Putamen (tissue), 1 donor: ENCODE results near the gene ZNF674.

Source experiments
- DNase-seq: peaks from one replicate; pipeline ENCODE4 v3.0.0-alpha.2; 2016; ENCODE audit warnings: low spot score

ZNF674 gene

GRCh38 chrX:46545111-46546005, at the start of gene ZNF674:
ZNF674 (minus strand) TSS chrX:46545421; CDS start chrX:46542087, 3,334 bp downstream.
- peak; percentile 89 for DNase-seq

DNA sequence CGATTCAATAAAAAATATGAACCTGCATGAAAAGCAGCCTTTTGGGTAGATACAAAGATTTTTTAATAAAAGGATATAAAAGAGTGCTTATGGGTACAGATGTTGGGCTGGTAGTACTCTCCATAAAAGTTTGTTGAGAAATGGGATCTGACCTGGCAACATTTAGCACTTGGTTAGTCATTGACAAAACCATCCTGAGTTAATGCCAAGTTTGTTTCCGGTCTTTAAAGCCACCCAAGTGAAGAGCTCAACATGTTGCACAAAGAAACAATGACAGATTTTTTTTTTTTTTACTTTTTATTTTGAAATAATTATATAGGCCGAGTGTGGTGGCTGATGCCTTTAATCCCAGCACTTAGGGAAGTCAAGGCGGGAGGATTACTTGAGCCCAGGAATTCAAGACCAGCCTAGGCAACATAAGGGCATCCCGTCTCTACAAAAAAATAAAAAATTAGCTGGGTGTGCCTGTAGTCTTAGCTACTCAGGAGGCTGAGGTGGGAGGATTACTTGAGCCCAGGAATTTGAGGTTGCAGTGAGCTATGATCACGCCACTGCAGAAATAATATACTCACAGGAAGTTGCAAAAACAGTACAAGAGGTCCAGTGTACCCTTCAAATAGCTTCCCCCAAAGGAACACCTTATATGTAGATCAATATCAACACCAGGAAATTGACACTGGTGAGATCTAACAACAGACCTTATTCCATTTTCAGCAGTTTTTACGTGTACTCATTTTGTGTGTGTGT, 44.9 kb upstream of the ZNF674 start:
- no peak for DNase-seq

GRCh38 chrX:46588263-46588662, 43.0 kb upstream of the ZNF674 start:
- no peak for DNase-seq

DNA sequence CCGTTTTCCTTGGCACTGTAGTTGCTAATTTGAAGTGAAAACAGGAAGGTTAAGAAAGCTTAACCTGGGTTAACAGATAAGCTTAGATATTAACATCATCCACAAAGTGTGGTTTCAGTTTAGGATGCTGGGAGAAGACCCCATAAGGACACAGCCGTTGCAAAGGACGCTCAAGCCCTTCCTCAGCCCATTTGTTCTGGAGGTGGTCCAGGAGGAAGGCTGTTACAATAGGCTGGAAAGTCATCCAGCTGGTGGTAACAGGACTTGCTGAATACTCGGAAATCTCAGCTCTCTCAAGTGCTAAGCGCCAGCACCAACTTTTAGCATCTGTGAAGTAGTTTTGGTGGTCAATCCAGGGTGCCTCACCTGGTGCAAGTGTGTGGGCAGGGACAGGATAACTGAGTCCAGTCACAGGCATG, 42.5 kb upstream of the ZNF674 start:
- no peak for DNase-seq

DNA sequence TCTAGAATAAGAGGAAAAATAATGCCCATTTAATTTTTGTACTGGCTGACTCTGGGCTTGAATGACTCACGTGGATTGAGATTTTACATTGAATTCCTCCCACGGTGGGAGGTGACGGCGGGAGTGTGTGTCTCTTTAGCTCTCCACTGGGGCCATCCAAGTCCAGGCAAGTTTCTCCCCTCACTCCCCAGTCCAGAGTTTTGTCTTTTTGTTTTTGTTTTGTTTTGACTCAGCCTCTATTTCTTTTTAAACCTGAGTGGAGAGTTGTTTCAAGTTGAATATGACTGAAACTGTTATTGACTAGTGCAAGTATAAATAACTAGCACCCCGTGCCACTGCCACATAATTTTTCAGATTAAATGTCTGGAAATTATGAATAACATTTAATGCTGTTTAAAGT, 41.9 kb upstream of the ZNF674 start:
- no peak for DNase-seq

DNA sequence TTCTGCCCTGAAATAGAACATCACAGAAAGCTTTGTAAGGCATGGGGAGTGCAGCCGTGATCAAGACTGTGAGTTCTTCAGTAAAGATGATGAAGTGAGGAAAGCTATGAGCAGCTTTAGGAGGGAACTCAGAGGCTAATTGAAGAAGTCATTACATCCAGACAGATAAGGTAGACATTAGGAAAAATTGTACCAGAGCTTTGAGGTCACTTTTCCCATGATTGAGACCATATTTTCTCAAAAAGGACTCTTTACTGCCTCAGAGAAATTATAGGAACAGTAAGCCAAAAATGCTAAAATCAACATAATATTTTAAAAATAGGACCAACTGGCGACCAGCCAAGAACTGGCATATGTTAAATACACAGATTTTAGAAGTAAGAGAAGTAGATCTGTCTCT, 39.5 kb upstream of the ZNF674 start:
- no peak for DNase-seq

- DNase-seq = no peak
Observed at GRCh38 chrX:46582966-46583365, 37.7 kb upstream of the ZNF674 start.

DNA sequence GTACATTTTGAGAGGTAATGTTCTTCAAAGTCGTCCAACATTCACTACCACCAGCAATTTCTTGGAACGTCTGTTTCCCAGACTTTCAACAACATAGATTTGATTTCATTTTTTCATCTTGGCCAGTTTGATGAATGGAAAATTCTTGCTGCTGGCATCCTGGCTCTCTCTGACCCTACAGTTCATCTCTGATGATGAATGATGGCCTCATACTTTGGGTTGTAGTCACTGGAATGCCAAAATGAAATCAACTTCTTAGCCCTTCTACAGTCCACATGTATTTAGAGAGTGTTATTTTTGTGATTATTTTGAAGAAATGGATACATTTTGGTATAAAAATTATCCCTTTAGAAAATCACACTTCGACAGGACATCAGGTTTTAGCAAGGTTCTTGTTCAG, 37.1 kb upstream of the ZNF674 start:
- no peak for DNase-seq

DNA sequence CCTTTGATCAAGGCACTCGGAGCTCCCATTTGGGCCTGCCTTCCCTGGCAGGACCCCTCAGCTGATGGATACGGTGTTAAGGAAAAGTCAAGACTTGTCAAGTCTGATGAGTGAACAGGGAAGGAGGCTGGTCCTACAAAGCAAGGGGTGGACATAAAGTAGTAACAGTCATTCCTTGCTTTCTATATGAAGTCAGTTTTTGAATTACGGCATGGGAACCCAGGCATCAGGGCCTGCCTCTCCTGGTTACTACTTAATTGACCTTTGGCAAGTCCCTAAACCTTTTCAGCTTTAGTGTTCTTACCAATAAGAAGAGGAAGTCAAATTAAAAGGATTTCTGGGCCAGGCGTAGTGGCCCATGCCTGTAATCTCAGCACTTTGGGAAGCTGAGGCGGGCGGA, 35.4 kb upstream of the ZNF674 start:
- no peak for DNase-seq

GRCh38 chrX:46579250-46579649, 34.0 kb upstream of the ZNF674 start:
- DNase-seq = no peak

DNA sequence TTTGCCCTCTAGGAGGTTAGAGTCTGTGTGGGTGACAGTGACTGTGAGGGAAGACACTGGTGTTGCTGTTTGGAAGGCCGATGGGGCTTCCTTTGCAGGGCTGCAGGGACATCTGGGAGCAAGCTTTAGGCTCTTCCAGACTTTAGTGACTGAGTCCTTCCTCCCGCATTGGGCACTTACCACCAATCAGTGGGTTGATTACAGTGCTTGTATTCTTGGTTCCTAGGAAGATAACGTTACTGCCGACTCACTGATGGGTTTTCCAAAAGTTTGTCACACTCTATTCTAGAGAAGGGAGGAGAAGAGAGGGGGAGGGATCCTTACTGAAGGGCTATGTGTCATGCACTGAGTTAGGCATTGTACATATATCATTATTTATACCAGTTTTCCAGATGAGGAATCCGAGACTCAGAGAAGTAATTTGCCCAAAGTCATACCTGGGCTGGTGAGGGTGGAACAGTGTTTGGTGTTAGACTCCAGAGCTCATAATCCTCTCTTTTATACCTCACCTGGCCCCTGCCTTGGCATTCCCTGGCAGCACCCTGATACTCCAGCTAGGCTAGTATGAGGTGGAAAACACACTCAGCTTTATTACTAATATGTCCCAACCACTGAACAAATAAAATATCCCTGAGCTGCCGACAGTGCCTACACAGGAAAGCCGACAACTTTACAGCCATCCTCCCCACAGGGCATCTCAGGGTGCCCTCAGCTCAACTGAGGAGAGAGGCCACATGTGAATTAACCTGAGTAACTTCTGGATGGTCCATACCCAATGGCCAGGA, 32.2 kb upstream of the ZNF674 start:
- no peak for DNase-seq

- DNase-seq = no peak
Observed at GRCh38 chrX:46576458-46576857, 31.2 kb upstream of the ZNF674 start.

DNA sequence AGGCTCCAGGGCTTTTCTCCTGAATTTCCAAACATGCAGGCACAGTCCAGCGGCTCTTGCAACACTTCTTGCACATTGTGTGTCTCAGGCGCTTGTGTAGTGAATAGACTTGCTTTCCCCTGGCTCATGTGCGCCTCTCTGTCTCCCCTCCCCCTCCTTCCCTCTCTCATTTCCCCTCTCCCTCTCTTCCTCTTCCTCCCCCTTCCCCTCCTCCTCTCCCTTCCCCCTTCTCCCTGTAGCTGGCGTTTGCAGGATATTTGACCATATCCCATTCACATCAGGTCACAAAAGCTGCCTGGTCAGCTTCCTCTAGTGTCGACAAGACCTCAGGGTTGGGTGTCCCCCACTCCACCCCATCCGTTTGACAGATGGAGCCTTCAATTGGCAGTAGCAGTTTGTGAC, 30.8 kb upstream of the ZNF674 start:
- no peak for DNase-seq

- no peak for DNase-seq
Observed at GRCh38 chrX:46575586-46575985, 30.4 kb upstream of the ZNF674 start.

DNA sequence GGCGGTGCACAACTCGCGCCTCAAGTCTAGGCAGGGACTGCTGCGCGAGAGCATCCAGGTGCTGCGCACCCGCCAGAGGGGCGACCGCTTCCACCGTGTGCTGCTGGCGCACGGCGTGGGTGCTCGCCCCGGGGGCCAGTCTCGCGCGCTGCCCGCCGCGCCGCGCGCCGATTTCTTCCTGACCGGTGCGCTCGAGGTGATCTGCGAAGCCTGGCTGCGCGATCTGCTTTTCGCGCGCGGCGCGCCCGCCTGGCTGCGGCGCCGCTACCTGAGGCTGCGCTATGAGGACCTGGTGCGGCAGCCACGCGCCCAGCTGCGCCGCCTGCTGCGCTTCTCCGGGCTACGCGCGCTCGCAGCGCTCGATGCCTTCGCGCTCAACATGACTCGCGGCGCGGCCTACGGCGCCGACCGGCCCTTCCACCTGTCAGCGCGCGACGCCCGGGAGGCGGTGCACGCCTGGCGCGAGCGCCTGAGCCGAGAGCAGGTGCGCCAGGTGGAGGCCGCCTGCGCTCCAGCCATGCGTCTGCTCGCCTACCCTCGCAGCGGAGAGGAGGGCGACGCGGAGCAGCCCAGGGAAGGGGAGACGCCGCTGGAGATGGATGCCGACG, 29.7 kb upstream of the ZNF674 start:
- DNase-seq = no peak

DNA sequence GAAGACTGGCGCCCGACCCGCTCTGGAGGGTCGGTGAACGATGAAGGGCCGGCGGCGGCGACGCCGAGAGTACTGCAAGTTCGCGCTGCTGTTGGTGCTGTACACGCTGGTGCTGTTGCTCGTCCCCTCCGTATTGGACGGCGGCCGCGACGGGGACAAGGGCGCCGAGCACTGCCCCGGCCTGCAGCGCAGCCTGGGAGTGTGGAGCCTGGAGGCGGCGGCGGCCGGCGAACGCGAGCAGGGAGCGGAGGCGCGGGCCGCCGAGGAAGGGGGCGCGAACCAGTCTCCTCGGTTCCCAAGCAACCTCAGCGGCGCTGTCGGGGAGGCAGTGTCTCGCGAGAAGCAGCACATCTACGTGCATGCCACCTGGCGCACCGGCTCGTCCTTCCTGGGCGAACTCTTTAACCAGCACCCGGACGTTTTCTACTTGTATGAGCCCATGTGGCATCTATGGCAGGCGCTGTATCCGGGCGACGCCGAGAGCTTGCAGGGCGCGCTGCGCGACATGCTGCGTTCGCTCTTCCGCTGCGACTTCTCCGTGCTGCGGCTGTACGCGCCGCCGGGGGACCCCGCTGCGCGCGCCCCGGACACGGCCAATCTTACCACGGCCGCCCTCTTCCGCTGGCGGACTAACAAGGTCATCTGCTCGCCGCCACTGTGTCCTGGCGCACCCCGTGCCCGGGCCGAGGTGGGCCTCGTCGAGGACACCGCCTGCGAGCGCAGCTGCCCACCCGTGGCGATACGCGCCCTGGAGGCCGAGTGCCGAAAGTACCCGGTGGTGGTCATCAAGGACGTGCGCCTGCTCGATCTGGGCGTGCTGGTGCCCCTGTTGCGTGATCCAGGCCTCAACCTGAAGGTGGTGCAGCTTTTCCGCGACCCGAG, 28.9 kb upstream of the ZNF674 start:
- DNase-seq = no peak

- DNase-seq = no peak
Observed at GRCh38 chrX:46573331-46573891, 28.2 kb upstream of the ZNF674 start, which contains the start of gene CHST7. CHST7 (plus strand) TSS chrX:46573765; CDS start chrX:46573932, 167 bp downstream.

DNA sequence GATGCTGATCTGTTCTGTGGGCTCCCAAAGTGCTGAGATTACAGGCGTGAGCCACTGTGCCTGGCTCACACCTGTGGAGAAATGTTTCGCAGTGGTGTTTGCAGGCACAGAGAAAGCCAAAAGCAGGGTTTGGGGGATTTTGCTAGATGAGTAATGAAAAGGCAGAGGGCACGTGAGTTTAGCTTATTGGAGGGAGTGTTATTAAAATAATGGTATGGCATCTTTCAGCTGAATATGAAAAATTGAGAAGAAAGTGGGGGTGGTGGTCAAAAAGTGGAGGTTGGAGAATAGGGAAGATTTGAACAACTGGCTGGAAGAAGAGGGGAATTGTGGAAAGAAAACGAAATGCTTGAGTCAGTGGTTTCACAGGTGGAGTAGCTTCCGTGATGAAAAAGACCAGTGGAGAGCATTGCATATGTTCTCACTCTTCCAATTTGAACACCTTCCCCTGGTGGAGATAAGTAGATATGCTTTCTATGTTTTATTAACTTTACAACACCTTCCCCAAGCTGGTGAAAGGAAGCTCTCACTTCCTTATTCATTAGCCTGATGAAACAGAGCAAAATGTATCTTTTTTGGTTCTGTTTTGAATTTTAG, 27.2 kb upstream of the ZNF674 start:
- DNase-seq = no peak

DNA sequence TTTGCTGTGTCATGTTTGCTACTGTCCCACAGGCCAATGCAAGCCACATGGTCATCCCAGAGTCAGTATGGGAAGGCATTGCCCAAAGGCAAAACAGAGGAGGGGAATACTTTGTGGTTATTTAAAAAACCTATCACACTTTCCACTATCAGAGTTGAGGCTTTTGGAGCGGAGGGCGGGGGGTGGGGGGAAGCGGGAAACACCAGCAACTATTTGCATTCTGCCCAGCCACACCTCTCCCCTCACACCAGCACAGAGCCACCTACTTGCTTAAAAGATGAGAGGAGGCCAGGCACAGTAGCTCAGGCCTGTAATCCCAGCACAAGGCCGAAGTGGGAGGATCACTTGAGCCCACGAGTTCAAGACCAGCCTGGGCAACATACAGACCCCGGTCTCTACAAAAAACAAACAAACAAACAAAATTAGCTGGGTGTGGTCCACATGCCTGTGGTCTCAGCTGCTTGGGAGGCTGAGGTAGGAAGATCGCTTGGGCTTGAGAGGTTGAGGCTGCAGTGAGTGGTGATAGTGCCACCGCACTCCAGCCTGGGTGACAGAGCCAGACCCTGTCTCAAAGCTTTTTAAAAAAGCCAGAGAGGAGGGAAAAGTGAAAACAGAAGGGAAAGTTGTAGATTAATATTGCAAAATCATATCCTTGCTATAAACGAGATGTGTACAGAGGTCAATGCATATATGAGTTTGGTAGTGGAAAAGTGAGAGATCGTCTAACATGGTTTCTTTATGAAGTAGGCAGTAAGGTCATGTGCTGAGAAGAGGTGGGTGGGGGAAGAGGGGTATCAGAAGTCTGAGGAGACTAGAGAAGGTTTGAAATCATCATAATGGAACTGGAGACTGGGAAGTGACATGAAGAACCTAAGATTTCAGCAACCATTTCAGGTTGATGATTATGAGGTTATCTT, 26.5 kb upstream of the ZNF674 start:
- no peak for DNase-seq
